Smooth muscle cell (in vitro differentiated cells): ENCODE results near the gene ARL15. TPM values are rescaled to one million over a fixed set of nuclear protein-coding genes. Genes with fewer than 3 reads are reported as not detected.

Experiments used
- DNase-seq: peaks from one replicate; lab custom pipeline; 2025; ENCODE audit not compliant: unreplicated experiment; lab: John Stamatoyannopoulos, UW
- H2AFZ ChIP-seq: fragments of 200-600 bp; sonication (generic); 2 replicates; pipeline ENCODE4 v1.6.0; 2016; ENCODE audit warnings: antibody characterized with exemption, low read depth, mild to moderate bottlenecking
- H3F3A ChIP-seq: fragments of 200-600 bp; sonication (generic); 2 replicates; pipeline ENCODE4 v1.6.0; 2017; ENCODE audit warnings: antibody characterized with exemption, low read depth
- H3K27ac ChIP-seq: fragments of 200-600 bp; sonication (generic); 2 replicates; pipeline ENCODE4 v1.5.1; 2016; ENCODE audit warnings: low read depth, mild to moderate bottlenecking
- H3K27me3 ChIP-seq: fragments of 200-600 bp; sonication (generic); 2 replicates; pipeline ENCODE4 v1.6.1; 2016; ENCODE audit warnings: low read depth, mild to moderate bottlenecking
- H3K36me3 ChIP-seq: fragments of 200-600 bp; sonication (generic); 2 replicates; pipeline ENCODE4 v1.5.1; 2016; ENCODE audit warnings: low read depth
- H3K4me1 ChIP-seq: fragments of 200-600 bp; sonication (generic); 2 replicates; pipeline ENCODE4 v1.5.1; 2016; ENCODE audit warnings: low read depth
- H3K4me2 ChIP-seq: fragments of 200-600 bp; sonication (generic); 2 replicates; pipeline ENCODE4 v1.6.0; 2016; ENCODE audit warnings: mild to moderate bottlenecking
- H3K4me3 ChIP-seq: fragments of 200-600 bp; sonication (generic); 2 replicates; pipeline ENCODE4 v1.5.1; 2016; ENCODE audit warnings: mild to moderate bottlenecking
- H3K79me2 ChIP-seq: fragments of 200-600 bp; sonication (generic); 2 replicates; pipeline ENCODE4 v1.6.0; 2016; ENCODE audit warnings: low read depth, mild to moderate bottlenecking
- H3K9ac ChIP-seq: fragments of 200-600 bp; sonication (generic); 2 replicates; pipeline ENCODE4 v1.6.0; 2016; ENCODE audit warnings: low read depth
- H3K9me3 ChIP-seq: fragments of 200-600 bp; sonication (generic); replicated peaks from 2 replicates; pipeline ENCODE4 v1.5.1; 2016; ENCODE audit warnings: low read depth
- H4K20me1 ChIP-seq: fragments of 200-600 bp; sonication (generic); 2 replicates; pipeline ENCODE4 v1.6.0; 2016; ENCODE audit warnings: low read depth
- CTCF ChIP-seq: fragments of 200-600 bp; sonication (generic); IDR thresholded peaks from 2 replicates; pipeline ENCODE4 v1.5.1; 2017; ENCODE audit warnings: borderline replicate concordance, mild to moderate bottlenecking, antibody characterized with exemption; ENCODE audit not compliant: insufficient read depth, poor library complexity, severe bottlenecking
- WGBS: methylation state at CpG from one replicate; pipeline ENCODE4 v1.1.7; 2016; ENCODE audit warnings: low lambda C conversion rate; 5-methylcytosine and 5-hydroxymethylcytosine counted together
- polyA plus RNA-seq: library from polyadenylated mRNA; unstranded; fragments of >200 nt; fragmentation: Nextera tagmentation; extraction: Ambion mirVana; gene quantifications from 2 replicates; pipeline ENCODE4 v1.2.1, GENCODE V29; 2016
- total RNA-seq: library from RNA; depleted of rRNA; stranded (reverse); fragments of >200 nt; gene quantifications from 2 replicates; pipeline ENCODE4 v1.2.3, GENCODE V29; 2014

ARL15 gene
- total and polyA plus RNA-seq, 2 experiments from 2014 or later = 9.8 to 51.1 TPM

- no peak overlapping the region for H3K27ac ChIP-seq
- TF ChIP-seq CTCF = no peak
- no peak overlapping the region for H3K9ac ChIP-seq
- H3K36me3 ChIP-seq = no peaks in the 10 kb centered on the region
- peaks cover 22% of the 10 kb centered on the region for H3K79me2 ChIP-seq
- no peaks in the 10 kb centered on the region for H3K27me3 ChIP-seq
- H4K20me1 ChIP-seq = peaks cover 11% of the 10 kb centered on the region
- H3K4me1 ChIP-seq = no peaks in the 10 kb centered on the region
- no peak overlapping the region for H2AFZ ChIP-seq
- H3K4me2 ChIP-seq = no peak overlapping the region
- no peak overlapping the region for H3K4me3 ChIP-seq
- no peak for DNase-seq
- no peaks in the 10 kb centered on the region for H3F3A ChIP-seq
- H3K9me3 ChIP-seq = no peaks in the 10 kb centered on the region
- 77% methylated on average over 3 of the region's 3 CpGs for WGBS
These were observed 32.1 kb downstream of the ARL15 start for GRCh38 chr5:54278036-54278830.

- H3K9ac ChIP-seq = no peak overlapping the region
- H3K9me3 ChIP-seq = no peaks in the 10 kb centered on the region
- H3K4me2 ChIP-seq = no peak overlapping the region
- TF ChIP-seq CTCF = no peak
- no peaks in the 10 kb centered on the region for H3K36me3 ChIP-seq
- no peak overlapping the region for H2AFZ ChIP-seq
- no peaks in the 10 kb centered on the region for H3F3A ChIP-seq
- DNase-seq = no peak
- H3K4me1 ChIP-seq = no peaks in the 10 kb centered on the region
- no peaks in the 10 kb centered on the region for H3K27me3 ChIP-seq
- no peak overlapping the region for H3K27ac ChIP-seq
- no peak overlapping the region for H3K4me3 ChIP-seq
- H4K20me1 ChIP-seq = peaks cover 11% of the 10 kb centered on the region
- H3K79me2 ChIP-seq = peaks cover 12% of the 10 kb centered on the region
- 97% methylated on average over 1 of the region's 1 CpG for WGBS
These were observed 34.3 kb downstream of the ARL15 start for GRCh38 chr5:54276048-54276447.

- DNase-seq = no peak
- Histone ChIP-seq H3K4me2 (no peak overlapping the region), H3K9me3 (no peaks in the 10 kb centered on the region), H2AFZ (no peak overlapping the region), H3K4me1 (no peaks in the 10 kb centered on the region), H4K20me1 (peaks cover 11% of the 10 kb centered on the region), H3K36me3 (no peaks in the 10 kb centered on the region), H3K79me2 (peaks cover 13% of the 10 kb centered on the region), H3K27me3 (no peaks in the 10 kb centered on the region), H3F3A (no peaks in the 10 kb centered on the region), H3K27ac (no peak overlapping the region), H3K4me3 (no peak overlapping the region), H3K9ac (no peak overlapping the region)
- 94% methylated on average over 4 of the region's 4 CpGs for WGBS
- no peak for TF ChIP-seq CTCF
These were observed 35.0 kb downstream of the ARL15 start for GRCh38 chr5:54275361-54275760.

DNA sequence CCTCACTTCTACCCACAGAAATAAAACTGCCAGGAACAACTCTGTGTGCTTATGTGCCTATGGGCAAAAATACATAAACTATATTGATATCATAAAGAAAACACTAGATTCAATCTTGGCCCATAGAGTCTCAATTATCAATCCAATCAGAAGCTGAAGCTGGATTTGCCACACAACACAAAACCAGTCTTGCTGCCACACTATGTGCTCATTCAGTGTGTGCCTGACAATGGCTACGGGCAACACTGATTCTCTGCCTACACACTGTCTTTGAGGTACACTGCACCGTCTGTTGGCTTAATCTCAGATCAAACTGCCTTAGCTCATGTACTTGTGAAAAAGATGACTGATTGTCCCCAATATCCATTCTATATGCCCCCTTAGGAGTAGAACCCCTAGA is 35.4 kb downstream of the ARL15 start:
- H3F3A ChIP-seq = no peaks in the 10 kb centered on the region
- WGBS = 94% methylated on average over 2 of the region's 2 CpGs

More for the DNA sequence above, 35.4 kb downstream of the ARL15 start:
- Histone ChIP-seq H3K36me3 (no peaks in the 10 kb centered on the region), H3K27ac (no peak overlapping the region), H3K4me2 (no peak overlapping the region), H3K79me2 (peaks cover 9% of the 10 kb centered on the region), H2AFZ (no peak overlapping the region), H3K9ac (no peak overlapping the region), H4K20me1 (peaks cover 11% of the 10 kb centered on the region), H3K4me1 (no peaks in the 10 kb centered on the region), H3K4me3 (no peak overlapping the region), H3K27me3 (no peaks in the 10 kb centered on the region), H3K9me3 (no peaks in the 10 kb centered on the region)
- TF ChIP-seq CTCF = no peak
- DNase-seq = no peak
